ENCODE measurements around the gene PPP4R1. TPM values are rescaled to one million over a fixed set of nuclear protein-coding genes. Genes with fewer than 3 reads are reported as not detected.
A peak's percentile ranks its signal among the peaks of the same experiment; 100 is the strongest.
"Not testable (repeated sequence)": the region's sequence is repeated elsewhere in the genome, so short reads cannot be mapped to it uniquely, and the experiment has no call there.

The PPP4R1 gene
- total RNA-seq, 4 donors from 2014 or later: 129 to 233 (median 186) TPM

DNA sequence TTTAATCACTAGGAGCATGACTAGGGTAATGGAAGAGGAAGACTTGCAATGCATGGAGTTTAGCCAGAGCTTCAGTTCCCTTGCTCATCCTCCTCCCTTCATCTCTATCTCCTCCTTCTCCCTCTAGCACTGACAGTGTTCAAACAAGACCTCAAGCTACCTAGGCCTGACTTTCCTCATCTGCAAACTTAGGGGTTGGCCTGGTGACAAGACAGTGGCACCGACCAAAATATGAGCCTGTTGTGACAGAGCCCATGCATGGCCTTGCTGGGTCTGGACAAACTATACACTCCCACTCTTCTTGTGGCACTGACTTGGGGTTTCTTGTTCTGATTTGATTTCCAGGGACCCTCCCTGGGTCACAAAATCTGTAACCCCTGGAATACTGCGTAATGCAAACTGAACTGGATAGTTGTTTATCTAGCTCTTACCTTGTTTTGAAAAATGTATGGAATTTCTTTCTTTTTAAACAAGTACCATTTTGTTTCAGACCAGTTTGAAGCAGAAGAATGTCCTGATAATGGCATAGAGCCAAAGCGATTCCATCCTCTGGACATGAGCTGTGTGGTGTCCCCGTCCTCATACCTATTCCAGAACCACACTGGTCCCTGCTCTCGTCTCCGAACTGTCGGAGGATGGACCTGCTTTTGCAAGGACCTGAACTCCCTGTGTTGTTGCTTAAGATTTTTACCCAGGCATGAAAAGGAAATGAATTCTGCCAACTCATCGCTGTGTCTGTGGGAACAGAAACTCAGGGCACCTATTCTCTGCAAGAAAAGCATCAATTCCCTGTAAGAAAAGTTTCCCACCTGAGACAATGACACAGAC is 33.4 kb upstream of the PPP4R1 start:
- no peaks in the 10 kb centered on the region for H3K27me3 ChIP-seq
- no peaks in the 10 kb centered on the region for H3K36me3 ChIP-seq
- no peak for TF ChIP-seq CTCF (IDR thresholded peaks at IDR 0.05)
- no peak for TF ChIP-seq POLR2A (IDR thresholded peaks at IDR 0.05)
- H3K4me3 ChIP-seq: no peak overlapping the region
- peak overlapping the region; percentile 79 to 90 (median 84) for H3K27ac ChIP-seq
- H3K9me3 ChIP-seq: no peaks in the 10 kb centered on the region
- DNase-seq: no peak
- intact Hi-C loops (cut with DNase I): no loop called here
- peaks cover 26 to 95% (median 29%) of the 10 kb centered on the region in 3 donors for H3K4me1 ChIP-seq
- WGBS, 2 donors: 38 to 46% methylated on average over 8 of the region's 8 CpGs

- no peaks in the 10 kb centered on the region for H3K27me3 ChIP-seq
- intact Hi-C loops (cut with DNase I): no loop called here
- peaks cover 17 to 89% (median 19%) of the 10 kb centered on the region in 3 donors for H3K4me1 ChIP-seq
- H3K27ac ChIP-seq: peak overlapping the region in 3 of 4 donors; percentile 52 to 78 (median 63)
- H3K36me3 ChIP-seq: no peaks in the 10 kb centered on the region
- H3K4me3 ChIP-seq: no peak overlapping the region
- TF ChIP-seq POLR2A (IDR thresholded peaks at IDR 0.05): no peak
- no peak for TF ChIP-seq CTCF (IDR thresholded peaks at IDR 0.05)
- no peak for DNase-seq
- WGBS, 2 donors: 8 to 27% methylated on average over 3 of the region's 3 CpGs
- no peaks in the 10 kb centered on the region for H3K9me3 ChIP-seq
Observed at GRCh38 chr18:9643549-9643948, 29.2 kb upstream of the PPP4R1 start.

- peaks cover 19 to 89% (median 20%) of the 10 kb centered on the region in 3 donors for H3K4me1 ChIP-seq
- H3K27ac ChIP-seq: peak overlapping the region; percentile 31 to 78 (median 54)
- H3K27me3 ChIP-seq: no peaks in the 10 kb centered on the region
- no peak overlapping the region for H3K4me3 ChIP-seq
- H3K9me3 ChIP-seq: no peaks in the 10 kb centered on the region
- TF ChIP-seq POLR2A (IDR thresholded peaks at IDR 0.05): no peak
- no peak for TF ChIP-seq CTCF (IDR thresholded peaks at IDR 0.05)
- DNase-seq: no peak
- no peaks in the 10 kb centered on the region for H3K36me3 ChIP-seq
- intact Hi-C loops (cut with DNase I): no loop called here
- 65 to 66% methylated on average over 8 to 9 of the region's 9 CpGs for WGBS, 2 donors
Observed at GRCh38 chr18:9642799-9643462, 28.6 kb upstream of the PPP4R1 start.

DNA sequence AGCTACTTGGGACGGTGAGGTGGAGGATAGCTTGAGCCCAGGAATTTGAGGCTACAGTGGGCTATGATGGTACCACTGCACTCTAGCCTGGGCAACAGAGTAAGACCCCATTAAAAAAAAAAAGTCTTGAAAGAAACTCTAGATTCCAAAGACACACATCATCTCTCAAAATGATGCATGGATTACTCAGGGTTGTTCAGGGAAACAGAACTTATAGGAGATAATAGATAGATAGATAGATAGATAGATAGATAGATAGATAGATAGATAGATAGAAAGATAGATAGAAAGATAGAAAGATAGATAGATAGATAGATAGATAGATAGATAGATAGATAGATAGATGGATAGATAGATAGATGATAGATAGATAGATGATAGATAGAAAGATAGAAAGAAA is 26.7 kb upstream of the PPP4R1 start:
- WGBS, 2 donors: 88 to 100% methylated on average over 1 of the region's 1 CpG
- H3K36me3 ChIP-seq; H3K4me3 ChIP-seq; H3K27ac ChIP-seq; H3K27me3 ChIP-seq; intact Hi-C loops (cut with DNase I); DNase-seq; H3K9me3 ChIP-seq: not testable (repeated sequence)
- H3K4me1 ChIP-seq: peaks cover 16 to 77% (median 17%) of the 10 kb centered on the region in 3 donors

DNA sequence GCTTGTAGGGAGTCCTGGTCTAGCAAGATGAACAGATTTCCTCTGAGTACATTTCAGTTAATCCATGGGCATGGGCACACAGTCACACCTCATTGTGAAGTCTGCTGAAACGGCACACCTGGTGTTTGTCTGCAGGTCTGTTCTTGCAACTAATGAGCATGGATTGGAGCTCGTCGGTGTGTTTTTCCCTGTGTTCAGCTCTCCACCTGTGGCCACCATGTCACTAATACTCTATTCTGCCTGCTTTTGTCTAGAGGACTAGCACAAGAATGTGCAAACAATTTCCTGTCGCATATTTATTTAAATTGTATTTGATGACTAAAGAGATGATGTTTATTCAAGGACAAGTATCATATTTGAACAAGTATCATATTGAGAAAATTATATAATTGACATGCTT is 24.5 kb upstream of the PPP4R1 start:
- 48 to 49% methylated on average over 4 of the region's 4 CpGs for WGBS, 2 donors
- intact Hi-C loops (cut with DNase I): no loop called here
- Histone ChIP-seq H3K4me3 (no peak overlapping the region), H3K27me3 (no peaks in the 10 kb centered on the region), H3K27ac (peak overlapping the region; percentile 84 to 92 (median 86)), H3K9me3 (no peaks in the 10 kb centered on the region), H3K36me3 (no peaks in the 10 kb centered on the region), H3K4me1 (peaks cover 16 to 58% (median 17%) of the 10 kb centered on the region in 3 donors)
- TF ChIP-seq CTCF (IDR thresholded peaks at IDR 0.05): no peak
- no peak for TF ChIP-seq POLR2A (IDR thresholded peaks at IDR 0.05)
- DNase-seq: no peak

All from esophagus squamous epithelium (tissue), 5 donors.